GM12878 (cell line): ENCODE measurements around the gene SORCS1. TPM values are rescaled to one million over a fixed set of nuclear protein-coding genes. Genes with fewer than 3 reads are reported as not detected.

Experiments used
- ATAC-seq: fragments of 200-7000 bp; cut with Tn5 transposase; 3 replicates; pipeline ENCODE4 v1.9.1; 2020; ENCODE audit warnings: mild to moderate bottlenecking, moderate library complexity
- BruUV-seq: library from RNA; stranded (reverse); fragments of 400-500 nt; replicated peaks from 2 replicates; lab custom pipeline; 2021; lab: Mats Ljungman, UMichigan
- CTCF ChIA-PET: fragments of 300-600 bp; sonication (Branson Sonifier 250); formaldehyde crosslinking; extraction: SDS; loops from one replicate; lab custom pipeline; 2021; ENCODE audit warnings: inconsistent platforms; lab: Yijun Ruan, JAX
- POLR2A ChIA-PET: fragments of 350-600 bp; formaldehyde crosslinking; extraction: SDS; loops from one replicate; lab custom pipeline; 2021; ENCODE audit warnings: inconsistent platforms; lab: Charles Lee
- RAD21 ChIA-PET: fragments of 300-600 bp; sonication (Branson Sonifier 250); formaldehyde crosslinking; loops from one replicate; lab custom pipeline; 2023; ENCODE audit warnings: antibody characterized with exemption; ENCODE audit not compliant: unreplicated experiment; lab: Charles Lee
- SMC1A ChIA-PET: fragments of 300-600 bp; sonication (Branson Sonifier 250); formaldehyde crosslinking; loops from one replicate; lab custom pipeline; 2023; ENCODE audit not compliant: unreplicated experiment, uncharacterized antibody; lab: Charles Lee
- DNase-seq: peaks from one replicate; pipeline ENCODE4 v3.0.0-alpha.2; 2011; ENCODE audit warnings: low read depth, low spot score
- FAIRE-seq: peaks from 3 replicates; lab custom pipeline; 2011; peaks lifted over from hg19 to GRCh38; lab: Jason Lieb, UNC
- H2AFZ ChIP-seq: 2 replicates; pipeline ENCODE4 v1.6.0; 2011; ENCODE audit warnings: low read depth, low read length, control low read depth; ENCODE audit not compliant: control insufficient read depth
- H3K27ac ChIP-seq: 2 replicates; pipeline ENCODE4 v1.5.1; 2011; ENCODE audit warnings: control low read depth; ENCODE audit not compliant: control insufficient read depth, insufficient read depth
- H3K27me3 ChIP-seq, 2 experiments: replicated peaks in 1 of 2; 2 replicates each; pipeline versions ENCODE4 v1.6.0 to v1.6.1; 2011; ENCODE audit warnings: low read length in 1 of 2; ENCODE audit not compliant: control insufficient read depth in 2 of 2, insufficient read depth in 2 of 2
- H3K36me3 ChIP-seq, 2 experiments: 2 replicates each; pipeline ENCODE4 v1.5.1; 2011; ENCODE audit warnings: low read length in 1 of 2; ENCODE audit not compliant: control insufficient read depth in 2 of 2, insufficient read depth in 2 of 2
- H3K4me1 ChIP-seq: 2 replicates; pipeline ENCODE4 v1.6.1; 2011; ENCODE audit warnings: mild to moderate bottlenecking, low read length, moderate library complexity, mixed read lengths; ENCODE audit not compliant: control insufficient read depth, insufficient read depth
- H3K4me2 ChIP-seq: 2 replicates; pipeline ENCODE4 v1.6.0; 2011; ENCODE audit warnings: control low read depth; ENCODE audit not compliant: control insufficient read depth, insufficient read depth
- H3K4me3 ChIP-seq: fragments of 200-600 bp; sonication (generic); 2 replicates; pipeline ENCODE4 v1.5.1; 2016
- H3K79me2 ChIP-seq: 2 replicates; pipeline ENCODE4 v1.6.0; 2011; ENCODE audit warnings: low read length; ENCODE audit not compliant: control insufficient read depth, insufficient read depth
- H3K9ac ChIP-seq: 2 replicates; pipeline ENCODE4 v1.8.0; 2011; ENCODE audit warnings: low read length, control low read depth, mixed read lengths; ENCODE audit not compliant: control insufficient read depth, insufficient read depth
- H3K9me3 ChIP-seq: replicated peaks from 3 replicates; pipeline ENCODE4 v1.5.1; 2011; ENCODE audit warnings: mild to moderate bottlenecking, low read length; ENCODE audit not compliant: control insufficient read depth, insufficient read depth
- H4K20me1 ChIP-seq: 2 replicates; pipeline ENCODE4 v1.6.0; 2011; ENCODE audit not compliant: control insufficient read depth, insufficient read depth
- ATF3 ChIP-seq: IDR thresholded peaks from 2 replicates; pipeline ENCODE4 v1.6.1; 2011; ENCODE audit warnings: low read depth, mild to moderate bottlenecking, low read length, moderate library complexity, borderline replicate concordance; ENCODE audit errors: extremely low read depth
- CEBPB ChIP-seq, 2 experiments: fragments of 150-350 bp in 1 of 2; IDR thresholded peaks; 2 replicates each; pipeline ENCODE4 v1.6.1; 2012 to 2014; ENCODE audit warnings: low read depth in 2 of 2, low read length in 2 of 2, borderline replicate concordance in 1 of 2, inconsistent platforms in 1 of 2
- GABPA ChIP-seq: IDR thresholded peaks from 2 replicates; pipeline ENCODE4 v1.6.1; 2014; ENCODE audit warnings: antibody characterized with exemption, low read depth, mild to moderate bottlenecking, inconsistent platforms
- SMAD5 ChIP-seq: IDR thresholded peaks from 2 replicates; pipeline ENCODE4 v1.6.1; 2016; ENCODE audit warnings: antibody characterized with exemption, low read depth
- SMC3 ChIP-seq: IDR thresholded peaks from 2 replicates; pipeline ENCODE4 v1.6.1; 2011; ENCODE audit warnings: low read length, improper control_type of control experiment, borderline replicate concordance
- TBL1XR1 ChIP-seq: IDR thresholded peaks from 2 replicates; pipeline ENCODE4 v1.6.1; 2012; ENCODE audit warnings: low read depth, low read length, improper control_type of control experiment
- ZNF24 ChIP-seq: fragments of 450-650 bp; IDR thresholded peaks from 2 replicates; pipeline ENCODE4 v1.6.1; 2017; ENCODE audit warnings: antibody characterized with exemption, mild to moderate bottlenecking
- WGBS: methylation state at CpG from one replicate; pipeline ENCODE4 v1.1.6; 2016; ENCODE audit warnings: low lambda C conversion rate; ENCODE audit not compliant: insufficient replicate concordance, insufficient coverage; ENCODE audit errors: missing lambda C conversion rate; 5-methylcytosine and 5-hydroxymethylcytosine counted together
- in situ Hi-C: fragments of 300-500 bp; cut with MboI; formaldehyde crosslinking; loops from 9 replicates; pipeline ENCODE4 v1.14.3; 2018; ENCODE audit warnings: mixed read lengths
- intact Hi-C: fragments of 100-400 bp; cut with micrococcal nuclease; formaldehyde crosslinking; loops from one replicate; pipeline ENCODE4 v1.14.2; 2022; ENCODE audit not compliant: unreplicated experiment
- polyA plus RNA-seq, 11 experiments: library from polyadenylated mRNA; depleted of rRNA in 4 of 11; unstranded in 6 of 11; stranded (reverse) in 5 of 11; fragments of >200 nt; fragmentation: Nextera tagmentation in 4 of 11; fragmentation: Illumina TruSeq in 1 of 11; extraction: Ambion mirVana in 4 of 11; extraction: Trizol in 1 of 11; gene quantifications; 1 replicate in 1 of 11; 2 replicates in 10 of 11; pipeline versions ENCODE4 v1.2.1 to v1.2.3, GENCODE V29; 2011 to 2016; ENCODE audit warnings: inconsistent platforms in 2 of 11, missing spikeins in 2 of 11, low read depth in 1 of 11
- total RNA-seq, 4 experiments: library from RNA; depleted of rRNA in 3 of 4; stranded (reverse); fragments of >200 nt in 3 of 4; fragmentation: Illumina TruSeq in 1 of 4; extraction: Trizol in 1 of 4; gene quantifications; 2 replicates each; pipeline versions ENCODE4 v1.2.1 to v1.2.3, GENCODE V29; 2013 to 2021
- TF ChIP-seq, protein P1 (sequence below): IDR thresholded peaks from 2 replicates; pipeline ENCODE4 v1.6.1; 2012; ENCODE audit warnings: low read depth, low read length, improper control_type of control experiment

SORCS1 gene
- total and polyA plus RNA-seq, 10 of the 15 experiments (the other 5 are each of a cell fraction or from before 2014, with no cell fraction given), result 0.02 to 9.6 (median 0.06) TPM; not detected in 3

GRCh38 chr10:106830471-106830870 is 334.0 kb downstream of the SORCS1 start:
- Histone ChIP-seq H4K20me1 (no peaks in the 10 kb centered on the region), H2AFZ (no peak overlapping the region), H3K4me2 (no peak overlapping the region), H3K9me3 (no peaks in the 10 kb centered on the region), H3K36me3 (no peaks in the 10 kb centered on the region), H3K27ac (no peak overlapping the region), H3K79me2 (no peaks in the 10 kb centered on the region), H3K27me3 (no peaks in the 10 kb centered on the region), H3K4me3 (no peak overlapping the region), H3K4me1 (no peaks in the 10 kb centered on the region), H3K9ac (no peak overlapping the region)
- ChIA-PET CTCF (no interaction called here), SMC1A (no interaction called here), POLR2A (no interaction called here), RAD21 (no interaction called here)
- WGBS, result 23% methylated on average over 8 of the region's 8 CpGs
- no TSS peak for BruUV-seq
- DNase-seq (no peak), ATAC-seq (no peak), FAIRE-seq (no peak)
- TF ChIP-seq CEBPB (IDR thresholded peaks at IDR 0.05; ENCODE audit: borderline replicate concordance in 1 of 2, low read depth in 2 of 2, low read length in 2 of 2) (no peak), ATF3 (no peak), ZNF24 (no peak), SMC3 (no peak), TBL1XR1 (no peak), GABPA (no peak), SMAD5 (no peak)
- TF ChIP-seq, protein P1, sequence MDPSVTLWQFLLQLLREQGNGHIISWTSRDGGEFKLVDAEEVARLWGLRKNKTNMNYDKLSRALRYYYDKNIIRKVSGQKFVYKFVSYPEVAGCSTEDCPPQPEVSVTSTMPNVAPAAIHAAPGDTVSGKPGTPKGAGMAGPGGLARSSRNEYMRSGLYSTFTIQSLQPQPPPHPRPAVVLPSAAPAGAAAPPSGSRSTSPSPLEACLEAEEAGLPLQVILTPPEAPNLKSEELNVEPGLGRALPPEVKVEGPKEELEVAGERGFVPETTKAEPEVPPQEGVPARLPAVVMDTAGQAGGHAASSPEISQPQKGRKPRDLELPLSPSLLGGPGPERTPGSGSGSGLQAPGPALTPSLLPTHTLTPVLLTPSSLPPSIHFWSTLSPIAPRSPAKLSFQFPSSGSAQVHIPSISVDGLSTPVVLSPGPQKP, result no peak
- in situ Hi-C loops (no loop called here), intact Hi-C loops (no loop called here)
